HEK293 (cell line): Measurements from ENCODE around the gene ACSL4.

Experiments used
- CTCF ChIP-seq: fragments of 450-650 bp; formaldehyde crosslinking; IDR thresholded peaks from 2 replicates; pipeline ENCODE4 v1.5.1; 2016; ENCODE audit warnings: missing biosample characterization, missing genetic modification characterization
- HOXA7 ChIP-seq: sonication (generic); formaldehyde crosslinking; IDR thresholded peaks from 2 replicates; pipeline ENCODE4 v1.8.1; 2022; ENCODE audit warnings: missing genetic modification reagents, borderline replicate concordance
- MZF1 ChIP-seq: fragments of 450-650 bp; formaldehyde crosslinking; IDR thresholded peaks from 2 replicates; pipeline ENCODE4 v1.5.1; 2017; ENCODE audit warnings: missing biosample characterization, missing genetic modification characterization, borderline replicate concordance
- ZNF777 ChIP-seq: fragments of 450-650 bp; formaldehyde crosslinking; IDR thresholded peaks from 2 replicates; pipeline ENCODE4 v1.5.1; 2017; ENCODE audit warnings: missing biosample characterization, missing genetic modification characterization, borderline replicate concordance

GRCh38 chrX:109776432-109776831 lies 43.4 kb upstream of the ACSL4 start:
- no peak for TF ChIP-seq CTCF (tag by site-specific recombination)
- TF ChIP-seq HOXA7 (CRISPR knock-in tag) = no peak
- no peak for TF ChIP-seq MZF1
- TF ChIP-seq ZNF777 = no peak
